Endodermal cell (in vitro differentiated cells): Measurements from ENCODE around the gene GRIP1. TPM values are rescaled to one million over a fixed set of nuclear protein-coding genes. Genes with fewer than 3 reads are reported as not detected.

Experiments used
- DNase-seq: peaks from one replicate; pipeline ENCODE4 v3.0.0-alpha.2; 2017
- H3K27ac ChIP-seq: 2 replicates; pipeline ENCODE4 v1.5.1; 2013; ENCODE audit warnings: mild to moderate bottlenecking, low read depth, low read length, moderate library complexity
- H3K27me3 ChIP-seq: 2 replicates; pipeline ENCODE4 v1.6.1; 2013; ENCODE audit warnings: mild to moderate bottlenecking, low read length, moderate library complexity; ENCODE audit not compliant: insufficient read depth, control insufficient read depth, poor library complexity, severe bottlenecking
- H3K36me3 ChIP-seq: 2 replicates; pipeline ENCODE4 v1.7.0; 2013; ENCODE audit warnings: mild to moderate bottlenecking, low read length, moderate library complexity; ENCODE audit not compliant: control insufficient read depth, insufficient read depth
- H3K4me1 ChIP-seq: one replicate; pipeline ENCODE4 v1.7.0; 2013; ENCODE audit warnings: low read length; ENCODE audit not compliant: control insufficient read depth, insufficient read depth
- H3K4me3 ChIP-seq: 2 replicates; pipeline ENCODE4 v1.5.1; 2013; ENCODE audit warnings: mild to moderate bottlenecking, low read length, moderate library complexity
- H3K9ac ChIP-seq: 2 replicates; pipeline ENCODE4 v1.6.1; 2013; ENCODE audit warnings: mild to moderate bottlenecking, low read length, moderate library complexity; ENCODE audit not compliant: poor library complexity, severe bottlenecking; ENCODE audit errors: extremely low read depth
- H3K9me3 ChIP-seq: 2 replicates; pipeline ENCODE4 v1.6.1; 2013; ENCODE audit warnings: mild to moderate bottlenecking, low read length, moderate library complexity; ENCODE audit not compliant: control insufficient read depth
- H3K27ac Mint-ChIP-seq: 2 replicates; pipeline ENCODE4 v1.8.0; 2020; ENCODE audit warnings: mixed read lengths
- H3K27me3 Mint-ChIP-seq: 2 replicates; pipeline ENCODE4 v1.8.0; 2021; ENCODE audit warnings: mild to moderate bottlenecking, mixed read lengths; ENCODE audit not compliant: insufficient read depth
- H3K36me3 Mint-ChIP-seq: 2 replicates; pipeline ENCODE4 v1.8.0; 2020; ENCODE audit warnings: low read depth, mixed read lengths
- H3K4me1 Mint-ChIP-seq: 2 replicates; pipeline ENCODE4 v1.8.0; 2020; ENCODE audit warnings: mixed read lengths
- H3K4me3 Mint-ChIP-seq: 2 replicates; pipeline ENCODE4 v1.8.0; 2020; ENCODE audit warnings: mild to moderate bottlenecking, moderate library complexity, mixed read lengths
- H3K9me3 Mint-ChIP-seq: 2 replicates; pipeline ENCODE4 v1.8.0; 2020; ENCODE audit warnings: mild to moderate bottlenecking, mixed read lengths
- CTCF ChIP-seq: fragments of 200-600 bp; sonication (generic); conservative IDR thresholded peaks from 2 replicates; pipeline ENCODE4 v1.5.0; 2021; ENCODE audit warnings: antibody characterized with exemption, mild to moderate bottlenecking
- WGBS, 2 experiments: methylation state at CpG; one replicate each; pipeline versions ENCODE4 v1.1.5 to v1.1.7; 2013; ENCODE audit warnings: missing lambda C conversion rate in 2 of 2, mixed read lengths in 1 of 2; ENCODE audit not compliant: insufficient coverage in 1 of 2, insufficient read length in 1 of 2; 5-methylcytosine and 5-hydroxymethylcytosine counted together
- total RNA-seq, 2 donors: library from RNA; stranded (reverse); fragmentation: NEBNext Ultra II Directional in 1 of 2; extraction: Animal tissue kit (Norgen Biotek cat#: 25700) in 1 of 2; gene quantifications; 2 replicates in 1 of 2; 3 replicates in 1 of 2; pipeline ENCODE4 v1.2.1, GENCODE V29; 2021

The GRIP1 gene
- total RNA-seq, 2 donors from 2014 or later = 41.0 to 47.6 TPM

- Mint-ChIP-seq H3K9me3 (no peaks in the 10 kb centered on the region), H3K27ac (no peak overlapping the region), H3K36me3 (no peaks in the 10 kb centered on the region), H3K27me3 (no peaks in the 10 kb centered on the region), H3K4me3 (no peak overlapping the region), H3K4me1 (peaks cover 30% of the 10 kb centered on the region)
- Histone ChIP-seq H3K36me3 (no peaks in the 10 kb centered on the region), H3K9me3 (no peaks in the 10 kb centered on the region), H3K4me1 (no peaks in the 10 kb centered on the region), H3K9ac (no peak overlapping the region), H3K27ac (no peak overlapping the region), H3K27me3 (no peaks in the 10 kb centered on the region), H3K4me3 (no peak overlapping the region)
- 43 to 44% methylated on average over 1 of the region's 1 CpG for WGBS, 2 experiments
- peak; percentile 51 for DNase-seq
- TF ChIP-seq CTCF = no peak
Observed at GRCh38 chr12:66602483-66603143, 76.3 kb downstream of the GRIP1 start.

- no peaks in the 10 kb centered on the region for H3K27me3 ChIP-seq
- H3K36me3 Mint-ChIP-seq = no peaks in the 10 kb centered on the region
- no peaks in the 10 kb centered on the region for H3K9me3 ChIP-seq
- H3K4me3 ChIP-seq = no peak overlapping the region
- H3K9ac ChIP-seq = no peak overlapping the region
- H3K4me1 ChIP-seq = no peaks in the 10 kb centered on the region
- H3K9me3 Mint-ChIP-seq = no peaks in the 10 kb centered on the region
- H3K36me3 ChIP-seq = no peaks in the 10 kb centered on the region
- no peak overlapping the region for H3K4me3 Mint-ChIP-seq
- peaks cover 39% of the 10 kb centered on the region for H3K4me1 Mint-ChIP-seq
- TF ChIP-seq CTCF = no peak
- peak overlapping the region; percentile 12 for H3K27ac Mint-ChIP-seq
- peak overlapping the region; percentile 45 for H3K27ac ChIP-seq
- DNase-seq = no peak
- 71 to 91% methylated on average over 2 of the region's 2 CpGs for WGBS, 2 experiments
- H3K27me3 Mint-ChIP-seq = no peaks in the 10 kb centered on the region
Observed at GRCh38 chr12:66600903-66601302, 78.0 kb downstream of the GRIP1 start.

- Mint-ChIP-seq H3K4me3 (no peak overlapping the region), H3K9me3 (no peaks in the 10 kb centered on the region)
Observed at GRCh38 chr12:66599816-66600215, 79.1 kb downstream of the GRIP1 start.

More at GRCh38 chr12:66599816-66600215, 79.1 kb downstream of the GRIP1 start:
- Mint-ChIP-seq H3K4me1 (peaks cover 39% of the 10 kb centered on the region), H3K27me3 (no peaks in the 10 kb centered on the region), H3K36me3 (no peaks in the 10 kb centered on the region), H3K27ac (no peak overlapping the region)
- TF ChIP-seq CTCF = no peak
- Histone ChIP-seq H3K27ac (no peak overlapping the region), H3K4me3 (no peak overlapping the region), H3K9me3 (no peaks in the 10 kb centered on the region), H3K4me1 (no peaks in the 10 kb centered on the region), H3K36me3 (no peaks in the 10 kb centered on the region), H3K9ac (no peak overlapping the region), H3K27me3 (no peaks in the 10 kb centered on the region)
- WGBS, 2 experiments = 94% methylated on average over 1 of the region's 1 CpG; no CpG with 5 or more reads in 1 of the 2 experiments
- no peak for DNase-seq
